22Rv1 (cell line): Measurements from ENCODE around the gene DNMBP.

ENCODE experiments used
- H3K27ac ChIP-seq: fragments of 450-650 bp; 2 replicates; pipeline ENCODE4 v1.5.1; 2017
- ZFX ChIP-seq: fragments of 450-650 bp; IDR thresholded peaks from 2 replicates; pipeline ENCODE4 v1.6.1; 2017; ENCODE audit warnings: antibody characterized with exemption, borderline replicate concordance
- TF ChIP-seq, protein P1 (sequence below): fragments of 450-650 bp; IDR thresholded peaks from 2 replicates; pipeline ENCODE4 v1.5.1; 2017; ENCODE audit warnings: mild to moderate bottlenecking

The DNMBP gene

DNA sequence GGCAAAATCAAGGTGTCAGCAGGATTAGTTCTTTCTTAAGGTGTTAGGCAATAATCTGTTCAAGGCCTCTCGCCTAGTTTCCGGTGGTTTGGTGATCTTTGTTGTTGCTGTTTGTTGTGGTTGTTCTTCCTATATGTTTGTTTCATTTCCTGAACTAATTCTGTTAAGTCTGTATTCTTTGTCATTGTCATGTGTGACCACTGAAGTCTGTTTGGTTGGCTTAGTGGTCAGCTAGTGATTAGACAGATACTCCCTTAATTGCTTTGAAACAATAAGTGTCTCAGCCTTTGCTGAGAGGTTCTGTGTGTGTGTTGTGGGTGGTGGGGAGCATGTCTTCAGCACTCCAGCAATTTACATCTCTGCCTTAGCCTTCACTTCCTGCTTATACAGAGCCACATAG, 181.3 kb downstream of the DNMBP start:
- no peak for TF ChIP-seq ZFX
- no peak overlapping the region for H3K27ac ChIP-seq

DNA sequence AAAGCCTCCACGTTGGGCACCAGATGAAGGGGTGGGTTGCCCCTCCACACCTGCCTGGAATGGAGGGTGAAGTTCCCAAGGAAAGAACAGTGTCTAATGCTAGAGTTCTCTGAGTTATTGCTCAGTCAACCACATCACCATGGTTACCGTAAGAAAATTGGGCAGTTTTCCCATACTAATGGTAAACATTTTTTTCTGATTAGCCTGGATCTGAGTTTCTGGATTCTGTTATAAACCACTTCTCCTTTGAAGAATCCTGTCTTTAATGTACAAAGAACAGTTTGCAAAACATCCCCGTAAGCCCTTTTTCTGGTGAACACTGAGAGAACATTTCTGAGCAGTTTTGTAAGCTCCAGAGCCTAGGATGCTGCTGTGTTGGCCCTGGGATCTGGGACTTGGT, 181.8 kb downstream of the DNMBP start:
- H3K27ac ChIP-seq, result no peak overlapping the region
- TF ChIP-seq ZFX, result no peak
- TF ChIP-seq, protein P1, sequence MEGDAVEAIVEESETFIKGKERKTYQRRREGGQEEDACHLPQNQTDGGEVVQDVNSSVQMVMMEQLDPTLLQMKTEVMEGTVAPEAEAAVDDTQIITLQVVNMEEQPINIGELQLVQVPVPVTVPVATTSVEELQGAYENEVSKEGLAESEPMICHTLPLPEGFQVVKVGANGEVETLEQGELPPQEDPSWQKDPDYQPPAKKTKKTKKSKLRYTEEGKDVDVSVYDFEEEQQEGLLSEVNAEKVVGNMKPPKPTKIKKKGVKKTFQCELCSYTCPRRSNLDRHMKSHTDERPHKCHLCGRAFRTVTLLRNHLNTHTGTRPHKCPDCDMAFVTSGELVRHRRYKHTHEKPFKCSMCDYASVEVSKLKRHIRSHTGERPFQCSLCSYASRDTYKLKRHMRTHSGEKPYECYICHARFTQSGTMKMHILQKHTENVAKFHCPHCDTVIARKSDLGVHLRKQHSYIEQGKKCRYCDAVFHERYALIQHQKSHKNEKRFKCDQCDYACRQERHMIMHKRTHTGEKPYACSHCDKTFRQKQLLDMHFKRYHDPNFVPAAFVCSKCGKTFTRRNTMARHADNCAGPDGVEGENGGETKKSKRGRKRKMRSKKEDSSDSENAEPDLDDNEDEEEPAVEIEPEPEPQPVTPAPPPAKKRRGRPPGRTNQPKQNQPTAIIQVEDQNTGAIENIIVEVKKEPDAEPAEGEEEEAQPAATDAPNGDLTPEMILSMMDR, result no peak
